D721Med (cell line): Measurements from ENCODE around the gene TMEM259.

Experiments
- DNase-seq: peaks from one replicate; pipeline ENCODE4 v3.0.0; 2011; ENCODE audit warnings: low spot score; ENCODE audit not compliant: insufficient read length
- FAIRE-seq: peaks from 2 replicates; lab custom pipeline; 2011; peaks lifted over from hg19 to GRCh38; lab: Jason Lieb, UNC
- CTCF ChIP-seq: IDR thresholded peaks from 2 replicates; pipeline ENCODE4 v1.5.1; 2012; ENCODE audit warnings: mild to moderate bottlenecking, control low read depth; ENCODE audit not compliant: insufficient read depth; ENCODE audit errors: missing control alignments

The TMEM259 gene

GRCh38 chr19:960020-960419, 60.9 kb downstream of the TMEM259 start:
- FAIRE-seq, result no peak
- DNase-seq, result no peak
- no peak for TF ChIP-seq CTCF
